ENCODE results near the gene WDR91. TPM values are rescaled to one million over a fixed set of nuclear protein-coding genes. Genes with fewer than 3 reads are reported as not detected.

WDR91 gene
- total and polyA plus RNA-seq, 11 donors = 3.0 to 11.4 (median 5.7) TPM

- TF ChIP-seq CTCF (IDR thresholded peaks at IDR 0.05) = no peak
- no peak for TF ChIP-seq POLR2A (IDR thresholded peaks at IDR 0.05)
- ATAC-seq = no peak
- no peak for DNase-seq
- 93 to 97% (median 95%) methylated on average over 22 of the region's 22 CpGs for WGBS, 4 donors
- no peaks in the 10 kb centered on the region for H3K9me3 ChIP-seq
- intact Hi-C loops (cut with DNase I) = no loop called here
- peaks cover 0 to 8% (median 0%) of the 10 kb centered on the region in 9 donors for H3K27me3 ChIP-seq
- no peaks in the 10 kb centered on the region for H3K4me1 ChIP-seq
- H3K4me3 ChIP-seq = no peak overlapping the region
- H3K27ac ChIP-seq = no peak overlapping the region
- no peaks in the 10 kb centered on the region for H3K36me3 ChIP-seq
Measured at GRCh38 chr7:135247746-135248471, 36.6 kb upstream of the WDR91 start.

DNA sequence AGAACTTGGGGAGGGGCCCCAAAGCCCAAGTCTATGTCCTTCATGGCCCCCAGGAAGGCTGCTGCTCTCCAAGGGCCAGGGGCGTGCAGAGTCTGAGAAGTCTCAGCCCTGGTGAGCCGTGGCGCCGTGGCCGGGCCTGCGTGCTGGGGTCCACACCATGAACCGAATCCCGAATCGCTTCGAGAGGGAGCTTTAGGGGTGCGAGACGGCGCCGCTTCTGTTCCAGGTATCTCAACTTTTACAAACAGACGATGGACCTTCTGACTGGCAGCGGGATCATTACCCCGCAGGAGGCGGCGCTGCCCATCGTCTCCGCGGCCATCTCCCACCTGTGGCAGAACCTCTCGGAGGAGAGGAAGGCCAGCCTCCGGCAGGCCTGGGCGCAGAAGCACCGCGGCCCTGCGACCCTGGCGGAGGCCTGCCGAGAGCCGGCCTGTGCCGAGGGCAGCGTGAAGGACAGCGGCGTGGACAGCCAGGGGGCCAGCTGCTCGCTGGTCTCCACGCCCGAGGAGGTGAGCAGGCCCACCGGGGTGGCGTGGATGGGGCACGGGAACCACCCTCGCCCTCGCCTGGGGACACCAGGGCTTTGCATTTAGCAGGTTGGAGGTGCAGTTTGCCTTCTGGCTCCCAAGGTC is 35.0 kb upstream of the WDR91 start:
- 93 to 98% (median 97%) methylated on average over 38 to 43 of the region's 43 CpGs for WGBS, 4 donors

DNA sequence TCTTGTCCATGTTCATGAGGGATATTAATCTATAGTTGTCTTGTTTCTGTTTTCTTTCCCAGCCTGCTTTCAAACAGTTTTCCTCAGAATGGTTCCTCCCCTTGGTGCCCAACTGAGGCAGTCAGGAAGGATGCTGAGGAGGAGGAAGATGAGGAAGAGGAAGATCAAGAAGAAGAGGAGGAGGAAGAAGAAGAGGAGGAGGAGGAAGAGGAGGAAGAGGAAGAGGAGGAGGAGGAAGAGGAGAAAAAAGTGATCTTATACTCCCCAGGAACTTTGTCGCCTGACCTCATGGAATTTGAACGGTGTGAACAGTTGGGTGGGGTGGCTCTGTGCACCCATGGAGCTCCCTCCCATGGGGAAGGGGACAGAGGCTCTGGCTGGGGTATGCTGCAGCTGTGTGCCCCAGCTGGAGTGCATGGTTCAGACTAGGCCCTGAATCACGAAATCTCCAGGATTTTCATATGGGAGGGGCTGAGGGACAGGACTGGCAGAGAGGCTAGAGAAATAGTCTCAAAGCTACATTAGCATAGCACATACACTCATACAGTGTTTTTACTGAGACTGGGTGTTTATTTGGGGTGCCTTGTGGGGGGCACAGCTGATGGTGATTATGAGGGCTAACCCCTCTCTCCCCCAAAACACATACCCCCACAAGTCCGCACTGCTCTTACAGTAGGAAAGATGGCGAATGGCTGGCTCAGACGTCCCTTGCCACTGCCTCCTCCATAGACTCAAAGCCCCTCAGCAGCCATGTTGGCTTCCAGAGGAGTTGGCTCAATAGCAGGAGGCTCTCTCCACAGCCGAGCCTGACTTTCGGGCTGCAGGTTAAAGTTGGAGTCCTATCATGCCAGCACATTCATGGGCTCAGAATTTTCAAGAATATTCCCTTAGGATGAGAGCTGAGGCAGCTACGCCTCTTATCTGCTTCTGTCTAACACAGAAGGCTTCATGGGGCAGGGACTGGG is 34.2 kb upstream of the WDR91 start:
- WGBS, 4 donors = 82 to 89% (median 85%) methylated on average over 9 of the region's 9 CpGs
- Histone ChIP-seq H3K4me1 (no peaks in the 10 kb centered on the region), H3K27me3 (peaks cover 0 to 8% (median 0%) of the 10 kb centered on the region in 9 donors), H3K9me3 (no peaks in the 10 kb centered on the region), H3K4me3 (no peak overlapping the region), H3K36me3 (no peaks in the 10 kb centered on the region), H3K27ac (no peak overlapping the region)
- intact Hi-C loops (cut with DNase I) = no loop called here
- ATAC-seq = no peak
- DNase-seq = no peak
- no peak for TF ChIP-seq CTCF (IDR thresholded peaks at IDR 0.05)
- TF ChIP-seq POLR2A (IDR thresholded peaks at IDR 0.05) = no peak

More for the DNA sequence above, 35.0 kb upstream of the WDR91 start:
- ATAC-seq (peak in 1 of 4 donors; percentile 29), DNase-seq (no peak)
- Histone ChIP-seq H3K4me1 (no peaks in the 10 kb centered on the region), H3K9me3 (no peaks in the 10 kb centered on the region), H3K27ac (no peak overlapping the region), H3K36me3 (no peaks in the 10 kb centered on the region), H3K27me3 (peaks cover 0 to 8% (median 0%) of the 10 kb centered on the region in 9 donors), H3K4me3 (no peak overlapping the region)
- TF ChIP-seq CTCF (IDR thresholded peaks at IDR 0.05) (no peak), POLR2A (IDR thresholded peaks at IDR 0.05) (no peak)
- intact Hi-C loops (cut with DNase I) = no loop called here

Data from heart left ventricle (tissue), 16 donors.